Parathyroid adenoma (tissue), 2 donors: ENCODE results near the gene DYDC1.

Source experiments
- H2AFZ ChIP-seq: fragments of 300-600 bp; sonication (generic); one replicate; pipeline ENCODE4 v1.7.0; 2017; ENCODE audit warnings: antibody characterized with exemption, mild to moderate bottlenecking
- H3K27ac ChIP-seq: fragments of 300-600 bp; sonication (generic); one replicate; pipeline ENCODE4 v1.7.0; 2017
- H3K27me3 ChIP-seq: fragments of 300-600 bp; sonication (generic); one replicate; pipeline ENCODE4 v1.7.0; 2017; ENCODE audit warnings: low read length; ENCODE audit not compliant: control insufficient read depth, insufficient read depth
- H3K36me3 ChIP-seq: fragments of 300-600 bp; sonication (generic); one replicate; pipeline ENCODE4 v1.7.0; 2017; ENCODE audit warnings: low read length; ENCODE audit not compliant: control insufficient read depth, insufficient read depth
- H3K4me1 ChIP-seq: fragments of 300-600 bp; sonication (generic); one replicate; pipeline ENCODE4 v1.7.0; 2017; ENCODE audit warnings: control low read depth
- H3K4me2 ChIP-seq: fragments of 300-600 bp; sonication (generic); one replicate; pipeline ENCODE4 v1.7.0; 2017; ENCODE audit warnings: low read length
- H3K4me3 ChIP-seq: fragments of 300-600 bp; sonication (generic); one replicate; pipeline ENCODE4 v1.7.0; 2017; ENCODE audit warnings: low read depth, low read length
- H3K79me2 ChIP-seq: fragments of 300-600 bp; sonication (generic); one replicate; pipeline ENCODE4 v1.7.0; 2017; ENCODE audit warnings: control low read depth
- H3K9ac ChIP-seq: fragments of 300-600 bp; sonication (generic); one replicate; pipeline ENCODE4 v1.7.0; 2017; ENCODE audit warnings: mild to moderate bottlenecking
- H3K9me3 ChIP-seq: fragments of 300-600 bp; sonication (generic); one replicate; pipeline ENCODE4 v1.7.0; 2017; ENCODE audit warnings: low read length; ENCODE audit not compliant: control insufficient read depth
- TF ChIP-seq, protein P1 (sequence below): fragments of 300-600 bp; sonication (generic); IDR thresholded peaks from one replicate; pipeline ENCODE4 v1.7.0; 2017; ENCODE audit warnings: antibody characterized with exemption, mild to moderate bottlenecking
- donor health status: primary hyperparathyroidism.

DYDC1 gene

DNA sequence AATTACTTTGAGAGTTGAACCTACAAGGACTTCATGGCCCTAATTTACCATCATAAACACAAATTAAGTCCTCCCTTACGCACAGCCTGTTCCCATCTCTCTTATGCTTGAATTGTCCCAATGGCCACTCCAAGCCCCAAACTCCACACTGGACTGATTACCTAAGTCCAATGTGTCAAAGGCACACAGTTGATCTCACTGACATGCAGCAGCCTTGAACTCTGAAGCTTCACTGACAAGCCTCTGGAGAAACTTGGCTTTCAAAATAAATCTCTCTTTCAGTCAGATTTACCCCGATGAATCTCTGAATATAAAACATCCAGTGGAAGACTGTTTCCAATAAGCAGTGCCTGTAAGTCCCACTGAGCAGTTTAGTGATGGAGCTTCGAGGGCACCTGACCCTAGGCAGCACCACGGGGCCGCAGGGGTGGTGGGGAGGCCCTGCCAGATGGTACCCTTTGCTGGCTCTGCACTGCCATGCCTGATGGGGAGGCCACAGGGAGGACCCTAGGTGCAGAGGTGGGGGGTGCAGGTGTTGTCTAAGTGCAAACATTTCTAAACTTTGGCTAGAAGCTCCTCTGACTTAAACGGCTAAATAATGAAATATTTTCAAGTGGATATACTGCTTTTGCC lies 63.8 kb downstream of the DYDC1 start:
- H3K79me2 ChIP-seq = no peaks in the 10 kb centered on the region
- no peaks in the 10 kb centered on the region for H3K9me3 ChIP-seq
- no peak overlapping the region for H3K27ac ChIP-seq
- no peaks in the 10 kb centered on the region for H3K27me3 ChIP-seq
- H3K4me1 ChIP-seq = peaks cover 3% of the 10 kb centered on the region
- H3K36me3 ChIP-seq = no peaks in the 10 kb centered on the region
- H2AFZ ChIP-seq = no peak overlapping the region
- H3K9ac ChIP-seq = no peak overlapping the region
- TF ChIP-seq, protein P1, sequence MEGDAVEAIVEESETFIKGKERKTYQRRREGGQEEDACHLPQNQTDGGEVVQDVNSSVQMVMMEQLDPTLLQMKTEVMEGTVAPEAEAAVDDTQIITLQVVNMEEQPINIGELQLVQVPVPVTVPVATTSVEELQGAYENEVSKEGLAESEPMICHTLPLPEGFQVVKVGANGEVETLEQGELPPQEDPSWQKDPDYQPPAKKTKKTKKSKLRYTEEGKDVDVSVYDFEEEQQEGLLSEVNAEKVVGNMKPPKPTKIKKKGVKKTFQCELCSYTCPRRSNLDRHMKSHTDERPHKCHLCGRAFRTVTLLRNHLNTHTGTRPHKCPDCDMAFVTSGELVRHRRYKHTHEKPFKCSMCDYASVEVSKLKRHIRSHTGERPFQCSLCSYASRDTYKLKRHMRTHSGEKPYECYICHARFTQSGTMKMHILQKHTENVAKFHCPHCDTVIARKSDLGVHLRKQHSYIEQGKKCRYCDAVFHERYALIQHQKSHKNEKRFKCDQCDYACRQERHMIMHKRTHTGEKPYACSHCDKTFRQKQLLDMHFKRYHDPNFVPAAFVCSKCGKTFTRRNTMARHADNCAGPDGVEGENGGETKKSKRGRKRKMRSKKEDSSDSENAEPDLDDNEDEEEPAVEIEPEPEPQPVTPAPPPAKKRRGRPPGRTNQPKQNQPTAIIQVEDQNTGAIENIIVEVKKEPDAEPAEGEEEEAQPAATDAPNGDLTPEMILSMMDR = no peak
- H3K4me3 ChIP-seq = no peak overlapping the region
- no peak overlapping the region for H3K4me2 ChIP-seq

DNA sequence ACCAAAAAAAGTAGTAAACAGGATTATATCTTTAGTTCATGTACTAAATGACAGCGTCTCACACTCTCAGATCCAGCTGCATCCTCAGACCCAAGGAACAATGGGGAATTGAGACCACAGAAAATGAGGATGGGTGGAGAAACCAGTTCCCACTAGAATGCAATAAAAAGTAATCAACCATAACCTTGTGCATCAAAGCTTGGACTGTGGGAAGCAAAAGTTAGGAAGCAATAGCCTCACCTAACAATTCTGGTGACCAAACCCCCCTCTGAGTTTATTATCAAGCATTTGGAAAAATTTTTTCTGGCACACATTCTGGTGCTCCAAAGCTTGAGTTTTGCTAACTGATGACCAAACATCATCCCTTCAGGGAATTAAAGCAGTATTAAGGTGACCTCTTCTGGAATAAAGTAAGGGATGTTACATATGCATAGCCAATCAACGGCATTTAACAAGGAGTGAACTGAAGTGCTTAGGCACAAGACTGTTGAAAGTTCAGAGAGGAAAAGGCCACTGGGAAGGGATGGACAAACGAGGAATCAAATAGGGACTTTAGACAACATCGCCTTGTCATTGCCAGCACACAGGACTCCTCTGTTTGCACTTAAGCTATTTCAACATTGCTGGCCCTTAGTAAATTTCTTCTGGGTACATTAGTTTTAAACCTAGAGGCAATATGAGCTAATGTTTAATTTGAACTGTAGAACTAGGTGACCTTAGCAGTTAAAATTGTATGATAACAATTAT lies 65.9 kb downstream of the DYDC1 start:
- no peak overlapping the region for H2AFZ ChIP-seq
- TF ChIP-seq, protein P1 = no peak

DNA sequence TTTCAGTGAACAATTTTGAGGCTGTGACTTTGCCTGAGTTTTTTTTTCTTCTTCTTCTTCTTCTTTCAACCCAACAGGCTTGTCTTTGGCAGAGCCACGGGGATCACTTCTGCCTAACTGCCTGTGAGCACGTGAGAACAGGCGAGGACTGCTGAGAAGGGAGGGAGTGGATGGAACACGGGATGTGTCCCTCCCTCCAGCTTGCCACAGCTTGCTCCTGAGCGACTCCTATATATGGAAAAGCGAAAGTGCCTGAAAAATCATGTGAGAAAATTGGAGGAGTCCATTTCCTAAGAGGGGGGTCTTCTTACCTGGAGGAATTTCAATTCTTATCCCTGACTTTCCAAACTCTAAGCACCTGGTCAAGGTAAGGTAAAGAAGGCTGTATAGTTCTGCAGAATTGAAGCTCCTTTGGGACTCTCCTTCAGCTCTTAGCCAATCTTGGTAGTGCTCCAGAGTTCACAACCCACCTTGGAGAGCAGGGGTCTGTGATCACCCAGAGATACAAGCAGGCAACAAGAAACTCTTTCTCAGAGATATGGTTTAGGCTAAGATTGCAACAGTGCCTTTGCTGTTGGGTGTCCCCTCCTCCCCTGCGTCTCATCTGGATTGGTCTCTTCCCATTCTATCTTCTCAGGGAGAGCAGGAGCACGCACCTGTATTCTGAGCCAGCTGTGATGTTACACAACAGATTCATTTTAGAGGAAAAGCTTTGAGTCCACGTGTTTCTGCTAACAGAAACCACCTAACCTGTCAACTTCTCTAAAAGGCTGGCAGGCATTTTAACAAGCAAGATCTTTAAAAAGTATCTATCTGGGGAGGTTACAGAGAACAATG lies 66.9 kb downstream of the DYDC1 start, which contains the start of gene MAT1A:
TSS of gene MAT1A (minus strand) at position 208 of the 837 bp plus-strand sequence. CDS start 235 bp downstream, outside the sequence.
- H3K9ac ChIP-seq = no peak within 1 kb of the TSS
- H3K4me3 ChIP-seq = peak within 1 kb of the TSS; percentile 45
- H2AFZ ChIP-seq = peak within 1 kb of the TSS; percentile 84
- peak within 1 kb of the TSS; percentile 59 for H3K4me2 ChIP-seq
- H3K27ac ChIP-seq = no peak within 1 kb of the TSS
- H3K36me3 ChIP-seq = no peaks in the 10 kb centered on the region
- no peaks in the 10 kb centered on the region for H3K79me2 ChIP-seq
- TF ChIP-seq, protein P1 = peak; percentile 17
- no peaks in the 10 kb centered on the region for H3K9me3 ChIP-seq
- H3K4me1 ChIP-seq = peaks cover 3% of the 10 kb centered on the region
- H3K27me3 ChIP-seq = no peaks in the 10 kb centered on the region

More for the DNA sequence above, 65.9 kb downstream of the DYDC1 start:
- H3K27me3 ChIP-seq = no peaks in the 10 kb centered on the region
- peaks cover 3% of the 10 kb centered on the region for H3K4me1 ChIP-seq
- H3K79me2 ChIP-seq = no peaks in the 10 kb centered on the region
- H3K36me3 ChIP-seq = no peaks in the 10 kb centered on the region
- H3K4me2 ChIP-seq = no peak overlapping the region
- H3K9ac ChIP-seq = no peak overlapping the region
- no peaks in the 10 kb centered on the region for H3K9me3 ChIP-seq
- H3K27ac ChIP-seq = no peak overlapping the region
- H3K4me3 ChIP-seq = no peak overlapping the region

DNA sequence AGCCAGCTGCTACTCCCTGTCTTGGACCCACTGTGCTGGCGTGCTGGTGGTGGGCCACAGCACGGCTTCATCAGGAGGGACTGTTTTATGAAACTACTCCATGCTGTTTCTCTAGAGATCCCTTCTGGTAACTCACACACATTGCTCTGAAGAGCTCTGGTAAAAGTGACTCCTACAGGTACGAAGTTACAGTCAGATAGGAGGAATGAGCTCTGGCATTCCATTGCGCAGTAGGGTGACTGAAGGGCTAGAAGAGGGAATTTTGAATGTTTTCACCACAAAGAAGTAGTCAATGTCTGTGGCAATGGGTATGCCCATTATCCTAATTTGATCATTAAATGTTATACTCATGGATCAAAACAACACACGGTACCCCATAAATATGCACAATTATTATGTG lies 67.7 kb downstream of the DYDC1 start:
- Histone ChIP-seq H3K36me3 (no peaks in the 10 kb centered on the region), H2AFZ (no peak overlapping the region), H3K27me3 (no peaks in the 10 kb centered on the region), H3K9ac (no peak overlapping the region), H3K4me3 (no peak overlapping the region), H3K79me2 (no peaks in the 10 kb centered on the region), H3K4me1 (peaks cover 3% of the 10 kb centered on the region), H3K27ac (no peak overlapping the region), H3K9me3 (no peaks in the 10 kb centered on the region), H3K4me2 (no peak overlapping the region)
- TF ChIP-seq, protein P1 = no peak
